Stimulated activated CD4-positive, alpha-beta T cell treated with anti-CD3 and anti-CD28 coated beads, Interleukin-12 subunit alpha, Interleukin-12 subunit beta, amount 100 ng/mL, for 24 hours (primary cell): ENCODE results near the gene GJA1.

ENCODE experiments used
- DNase-seq, 2 experiments: peaks; one replicate each; pipeline ENCODE4 v3.0.0-alpha.2; 2020; ENCODE audit warnings: low read depth in 2 of 2

The GJA1 gene

DNA sequence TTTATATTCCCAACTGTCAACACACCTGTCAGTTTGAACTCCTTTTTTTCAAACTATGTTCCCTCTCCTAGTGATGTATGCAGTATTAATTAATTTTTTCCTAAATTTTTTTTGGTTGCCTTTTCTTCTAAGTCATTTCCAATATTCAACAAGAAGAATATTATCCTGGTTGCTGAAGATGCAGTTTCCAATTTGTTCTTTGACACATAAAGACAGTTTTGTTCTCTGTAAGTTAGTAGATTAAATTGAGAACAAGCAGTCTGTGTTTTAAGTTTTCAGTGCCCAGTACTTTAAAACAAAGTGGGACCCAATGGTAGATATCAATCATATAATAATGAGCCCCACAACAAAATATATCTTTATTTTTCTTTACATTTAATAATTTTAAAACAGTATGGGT lies 47.3 kb downstream of the GJA1 start:
- DNase-seq = no peak

DNA sequence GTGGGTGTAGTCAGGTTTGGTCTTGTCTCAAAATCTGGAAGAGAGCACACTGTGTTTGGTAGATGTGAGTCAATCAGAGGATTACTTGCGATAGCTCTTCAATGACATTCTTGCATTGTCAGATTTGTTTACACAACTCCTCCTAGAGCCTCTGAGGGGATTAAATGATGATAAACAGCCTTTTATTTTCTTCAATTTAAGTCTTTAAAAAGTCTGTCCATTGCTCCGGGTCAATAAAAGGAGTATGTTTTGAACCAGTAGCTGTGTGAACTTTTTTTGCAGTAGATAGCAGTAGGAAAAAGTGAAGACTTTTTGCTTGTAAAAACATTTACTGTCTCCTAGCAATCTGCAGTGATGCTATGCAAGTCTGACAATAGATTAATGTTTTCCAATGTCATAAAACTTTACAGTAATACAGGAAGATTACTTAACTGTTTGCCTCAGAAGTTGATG lies 49.9 kb downstream of the GJA1 start:
- no peak for DNase-seq

DNA sequence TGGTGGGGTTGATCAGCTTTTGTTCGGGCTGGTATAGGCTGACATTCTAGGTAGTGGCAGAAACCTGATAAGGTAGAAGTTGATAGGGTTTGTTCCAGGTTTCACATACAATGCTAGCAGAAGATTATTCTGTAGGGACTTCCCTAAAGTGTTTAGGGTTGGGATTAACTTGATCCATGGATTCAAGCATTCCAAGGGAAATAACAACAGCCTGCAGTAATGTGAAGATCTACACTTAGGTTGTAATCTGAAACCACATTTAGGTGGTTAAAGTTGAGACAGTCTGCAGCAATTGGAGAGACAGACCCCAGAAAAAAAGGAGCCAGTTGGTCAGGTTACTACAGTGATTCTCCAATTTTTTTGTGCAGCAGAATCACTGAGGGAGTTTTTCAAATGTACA lies 56.1 kb downstream of the GJA1 start:
- DNase-seq = no peak

DNA sequence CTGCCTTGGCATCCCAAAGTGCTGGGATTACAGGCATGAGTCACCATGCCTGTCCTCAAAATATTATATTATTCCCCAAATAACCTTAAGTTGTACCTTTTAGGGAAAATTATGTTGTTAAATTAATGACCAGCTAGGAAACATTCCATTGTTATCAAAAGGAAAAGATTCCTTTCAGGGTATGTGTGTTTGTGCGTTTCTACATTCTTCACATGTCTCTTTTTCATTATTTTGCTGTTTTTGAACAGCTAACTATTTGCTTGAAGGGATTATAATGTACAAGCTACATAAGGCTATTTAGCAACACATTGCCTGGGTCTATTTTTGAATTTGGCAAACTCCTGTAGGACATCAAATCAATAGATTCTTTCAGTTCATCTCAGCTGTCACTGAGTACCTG lies 57.1 kb downstream of the GJA1 start:
- DNase-seq = no peak

DNA sequence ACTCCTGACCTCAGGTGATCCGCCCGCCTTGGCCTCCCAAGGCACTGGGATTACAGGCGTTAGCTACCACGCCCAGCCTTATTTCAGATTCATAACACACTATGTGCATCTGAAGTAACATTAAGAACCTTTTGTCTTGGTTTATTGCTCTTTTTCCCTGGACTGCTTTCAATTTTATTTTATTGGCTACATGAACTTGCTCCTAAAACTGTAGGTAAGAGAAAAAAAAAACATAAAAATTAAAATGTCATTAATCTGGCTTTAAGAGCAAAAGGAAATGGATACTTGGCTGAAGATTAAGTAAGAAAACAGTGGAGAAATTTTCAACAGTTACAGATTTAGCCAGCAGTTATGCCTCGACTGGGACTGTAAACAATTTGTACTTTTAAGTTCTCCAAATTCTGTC lies 62.5 kb downstream of the GJA1 start:
- no peak for DNase-seq

DNA sequence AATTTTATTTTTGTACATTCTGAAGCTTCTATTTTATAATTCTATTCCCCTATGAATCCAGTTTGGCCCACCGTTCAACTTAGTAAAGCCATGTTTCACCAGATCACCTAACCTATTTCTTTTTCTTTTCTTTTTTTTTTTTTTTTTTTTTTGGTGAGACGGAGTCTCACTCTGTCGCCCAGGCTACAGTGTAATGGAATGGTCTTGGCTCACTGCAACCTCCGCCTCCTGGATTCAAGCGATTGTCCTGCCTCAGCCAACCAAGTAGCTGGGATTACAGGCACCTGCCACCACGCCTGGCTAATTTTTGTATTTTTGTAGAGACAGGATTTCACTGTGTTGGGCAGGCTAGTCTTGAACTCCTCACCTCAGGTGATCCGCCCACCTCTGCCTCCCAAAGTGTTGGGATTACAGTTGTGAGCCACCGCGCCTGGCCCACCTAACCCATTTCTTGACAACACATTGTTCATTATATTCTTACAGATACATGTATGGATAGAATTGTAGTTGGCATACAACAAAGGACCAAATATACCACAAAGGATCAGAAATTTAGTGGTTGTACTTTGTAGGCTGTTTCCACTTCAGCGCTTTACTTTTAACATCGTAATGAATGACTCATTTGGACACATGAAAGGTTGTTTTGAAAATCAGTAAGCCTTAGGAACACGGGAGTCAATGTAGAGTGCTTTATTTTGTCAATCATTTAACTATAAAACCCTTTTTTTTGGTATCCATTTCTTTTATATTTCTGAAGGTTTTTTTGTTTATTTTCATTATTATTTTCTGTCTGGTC lies 63.2 kb downstream of the GJA1 start:
- DNase-seq = no peak
